C4-2B (cell line): ENCODE measurements around the gene FAM110C.

ENCODE experiments used
- H3K27ac ChIP-seq: fragments of 450-650 bp; 2 replicates; pipeline ENCODE4 v1.5.1; 2017
- CTCF ChIP-seq: fragments of 450-650 bp; conservative IDR thresholded peaks from 2 replicates; pipeline ENCODE4 v1.5.1; 2017; ENCODE audit warnings: mild to moderate bottlenecking
- ZFX ChIP-seq: fragments of 450-650 bp; IDR thresholded peaks from 2 replicates; pipeline ENCODE4 v1.6.1; 2017

FAM110C gene

GRCh38 chr2:11248-11941, 34.9 kb downstream of the FAM110C start:
- H3K27ac ChIP-seq: no peak overlapping the region
- TF ChIP-seq ZFX: no peak
- TF ChIP-seq CTCF: peak; percentile 88

GRCh38 chr2:10222-10875, 36.0 kb downstream of the FAM110C start:
- no peak overlapping the region for H3K27ac ChIP-seq
- no peak for TF ChIP-seq CTCF
- no peak for TF ChIP-seq ZFX
